Tibial nerve (tissue), 4 donors: Measurements from ENCODE around the gene KCNG3.

ENCODE experiments used
- EP300 ChIP-seq, 2 donors: sonication (generic); formaldehyde crosslinking; IDR thresholded peaks; one replicate each; pipeline ENCODE4 v1.6.1; 2017; ENCODE audit warnings: antibody characterized with exemption in 2 of 2, mild to moderate bottlenecking in 1 of 2
- POLR2A ChIP-seq, 2 donors: fragments of 450-650 bp; IDR thresholded peaks; one replicate each; pipeline ENCODE4 v1.6.1; 2017; ENCODE audit warnings: antibody characterized with exemption in 2 of 2, mild to moderate bottlenecking in 2 of 2, moderate library complexity in 2 of 2
- TF ChIP-seq, protein P1 (sequence below), 5 experiments: fragments of 200-600 bp in 3 of 5; fragments of 450-650 bp in 2 of 5; sonication (generic) in 3 of 5; IDR thresholded peaks; one replicate each; pipeline ENCODE4 v1.5.1; 2016 to 2019; ENCODE audit warnings: antibody characterized with exemption in 5 of 5, mild to moderate bottlenecking in 3 of 5, moderate library complexity in 2 of 5

- TF ChIP-seq, protein P1, sequence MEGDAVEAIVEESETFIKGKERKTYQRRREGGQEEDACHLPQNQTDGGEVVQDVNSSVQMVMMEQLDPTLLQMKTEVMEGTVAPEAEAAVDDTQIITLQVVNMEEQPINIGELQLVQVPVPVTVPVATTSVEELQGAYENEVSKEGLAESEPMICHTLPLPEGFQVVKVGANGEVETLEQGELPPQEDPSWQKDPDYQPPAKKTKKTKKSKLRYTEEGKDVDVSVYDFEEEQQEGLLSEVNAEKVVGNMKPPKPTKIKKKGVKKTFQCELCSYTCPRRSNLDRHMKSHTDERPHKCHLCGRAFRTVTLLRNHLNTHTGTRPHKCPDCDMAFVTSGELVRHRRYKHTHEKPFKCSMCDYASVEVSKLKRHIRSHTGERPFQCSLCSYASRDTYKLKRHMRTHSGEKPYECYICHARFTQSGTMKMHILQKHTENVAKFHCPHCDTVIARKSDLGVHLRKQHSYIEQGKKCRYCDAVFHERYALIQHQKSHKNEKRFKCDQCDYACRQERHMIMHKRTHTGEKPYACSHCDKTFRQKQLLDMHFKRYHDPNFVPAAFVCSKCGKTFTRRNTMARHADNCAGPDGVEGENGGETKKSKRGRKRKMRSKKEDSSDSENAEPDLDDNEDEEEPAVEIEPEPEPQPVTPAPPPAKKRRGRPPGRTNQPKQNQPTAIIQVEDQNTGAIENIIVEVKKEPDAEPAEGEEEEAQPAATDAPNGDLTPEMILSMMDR (IDR thresholded peaks at IDR 0.05) = no peak
- TF ChIP-seq POLR2A (IDR thresholded peaks at IDR 0.05) (no peak), EP300 (IDR thresholded peaks at IDR 0.05) (no peak)
Observed at GRCh38 chr2:42404676-42405075, 89.1 kb downstream of the KCNG3 start.
